HS-5 (cell line): Measurements from ENCODE around the gene PLET1.
A peak's percentile ranks its signal among the peaks of the same experiment; 100 is the strongest.

ENCODE experiments used
- DNase-seq: peaks from one replicate; pipeline ENCODE4 v3.0.0-alpha.2; 2012; ENCODE audit warnings: low read depth

Gene PLET1

GRCh38 chr11:112260490-112260889 is at the start of gene PLET1:
Gene PLET1 (minus strand): TSS chr11:112260860. CDS start chr11:112260589, 271 bp downstream.
- DNase-seq: no peak

- DNase-seq: peak; percentile 32
These were observed 49.8 kb upstream of the PLET1 start for GRCh38 chr11:112310419-112310818.

GRCh38 chr11:112308651-112309050 is 48.0 kb upstream of the PLET1 start:
- DNase-seq: no peak

GRCh38 chr11:112307616-112308015 is 47.0 kb upstream of the PLET1 start:
- no peak for DNase-seq

GRCh38 chr11:112306230-112306629 is 45.6 kb upstream of the PLET1 start:
- DNase-seq: no peak

- no peak for DNase-seq
These were observed 44.3 kb upstream of the PLET1 start for GRCh38 chr11:112304914-112305313.

GRCh38 chr11:112303616-112304015 is 43.0 kb upstream of the PLET1 start:
- DNase-seq: no peak

GRCh38 chr11:112302226-112302868 is 41.7 kb upstream of the PLET1 start:
- no peak for DNase-seq

GRCh38 chr11:112300094-112300786 is 39.6 kb upstream of the PLET1 start:
- DNase-seq: no peak

- DNase-seq: no peak
These were observed 37.9 kb upstream of the PLET1 start for GRCh38 chr11:112298535-112298934.

- no peak for DNase-seq
These were observed 36.7 kb upstream of the PLET1 start for GRCh38 chr11:112297248-112297866.

- DNase-seq: no peak
These were observed 35.4 kb upstream of the PLET1 start for GRCh38 chr11:112296044-112296443.

GRCh38 chr11:112294688-112295340 is 34.2 kb upstream of the PLET1 start:
- no peak for DNase-seq

GRCh38 chr11:112293614-112294013 is 33.0 kb upstream of the PLET1 start:
- DNase-seq: no peak

GRCh38 chr11:112292785-112293407 is 32.2 kb upstream of the PLET1 start:
- DNase-seq: peak; percentile 85

GRCh38 chr11:112292188-112292587 is 31.5 kb upstream of the PLET1 start:
- DNase-seq: no peak

GRCh38 chr11:112291191-112291590 is 30.5 kb upstream of the PLET1 start:
- DNase-seq: no peak

GRCh38 chr11:112290493-112290850 is 29.8 kb upstream of the PLET1 start:
- no peak for DNase-seq

- DNase-seq: no peak
These were observed 29.2 kb upstream of the PLET1 start for GRCh38 chr11:112289588-112290492.

- no peak for DNase-seq
These were observed 27.4 kb upstream of the PLET1 start for GRCh38 chr11:112288021-112288420.

GRCh38 chr11:112285841-112286311 is 25.2 kb upstream of the PLET1 start:
- DNase-seq: no peak
